ENCODE data around the gene POLR2C. TPM values are rescaled to one million over a fixed set of nuclear protein-coding genes. Genes with fewer than 3 reads are reported as not detected.
"Not testable (repeated sequence)": the region's sequence is repeated elsewhere in the genome, so short reads cannot be mapped to it uniquely, and the experiment has no call there.

Gene POLR2C
- total RNA-seq, 1 experiment from 2014 or later: 85.6 TPM

- Mint-ChIP-seq H3K9me3 (peaks cover 12 to 18% of the 10 kb centered on the region in 2 experiments; a peak in 4 of 5 replicates), H3K36me3 (ENCODE audit: insufficient read depth in 1 of 3, low read depth in 3 of 3) (peaks cover 39 to 58% (median 46%) of the 10 kb centered on the region in 3 experiments)
- not testable (repeated sequence) for H2BK120ac ChIP-seq (ENCODE audit: low read depth, low read length, poor library complexity, severe bottlenecking); DNase-seq; H3K56ac ChIP-seq (ENCODE audit: insufficient read length, low read depth, low read length); H3K9me3 ChIP-seq (ENCODE audit: control insufficient read depth, low read depth, low read length); H3K27me3 ChIP-seq (ENCODE audit: insufficient read depth, low read length); H3T11ph ChIP-seq (ENCODE audit: low read length); H3K18ac ChIP-seq (ENCODE audit: insufficient read length, low read depth, low read length); H4K91ac ChIP-seq (ENCODE audit: insufficient read length, low read depth, low read length); H2BK5ac ChIP-seq (ENCODE audit: insufficient read length, low read length); H3K23me2 ChIP-seq (ENCODE audit: insufficient read length, low read depth, low read length, poor library complexity, severe bottlenecking); H3K9ac ChIP-seq (ENCODE audit: extremely low read depth, insufficient read length, low read length); H3K4me2 ChIP-seq (ENCODE audit: insufficient read depth, insufficient read length, low read length); H3K4me3 Mint-ChIP-seq; H3K4me1 Mint-ChIP-seq; H4K20me1 ChIP-seq (ENCODE audit: control insufficient read depth, insufficient read depth, insufficient read length); H3K27ac ChIP-seq (ENCODE audit: insufficient read length, low read depth, low read length); H2BK15ac ChIP-seq (ENCODE audit: low read depth, low read length); H3K4ac ChIP-seq (ENCODE audit: low read depth, low read length); H4K8ac ChIP-seq (replicated peaks; ENCODE audit: insufficient read length, low read depth, low read length); H3K79me1 ChIP-seq (ENCODE audit: insufficient read depth, low read depth, low read length, poor library complexity, severe bottlenecking); H2AK5ac ChIP-seq (ENCODE audit: insufficient read length, low read length); H2BK12ac ChIP-seq (ENCODE audit: insufficient read length, low read depth, low read length); H4K5ac ChIP-seq (ENCODE audit: insufficient read length, low read depth, low read length); H3K14ac ChIP-seq (ENCODE audit: insufficient read depth, low read length); H3K4me1 ChIP-seq (ENCODE audit: insufficient read depth, low read length); H2AFZ ChIP-seq (ENCODE audit: low read length); H3K27ac Mint-ChIP-seq; H2BK20ac ChIP-seq (ENCODE audit: low read depth, low read length, poor library complexity, severe bottlenecking); H3K23ac ChIP-seq (ENCODE audit: insufficient read length, low read depth, low read length); H3K79me2 ChIP-seq (ENCODE audit: insufficient read depth, low read length); H3K27me3 Mint-ChIP-seq (ENCODE audit: low read depth)
- WGBS (ENCODE audit: extremely low coverage, insufficient read length, low lambda C conversion rate): no CpG with 5 or more reads among the region's 8 CpGs
These were observed 21.9 kb upstream of the POLR2C start for GRCh38 chr16:57440551-57440950.

Data from H9 (cell line).